Esophagus mucosa (tissue), 1 donor: Measurements from ENCODE around the gene FBXL17. TPM values are rescaled to one million over a fixed set of nuclear protein-coding genes. Genes with fewer than 3 reads are reported as not detected.
"Not testable (repeated sequence)": the region's sequence is repeated elsewhere in the genome, so short reads cannot be mapped to it uniquely, and the experiment has no call there.

Source experiments
- ATAC-seq: fragments of 200-7000 bp; cut with Tn5 transposase; one replicate; pipeline ENCODE4 v1.9.1; 2020
- total RNA-seq: library from RNA; stranded (reverse); gene quantifications from one replicate; pipeline ENCODE4 v1.2.4, GENCODE V29; 2023
- donor health status: DM: yes; HTN: yes; CAD: no.

Gene FBXL17
- 13.0 TPM for total RNA-seq

- ATAC-seq, result peak; percentile 92
These were observed at the start of gene FBXL17 for GRCh38 chr5:108381954-108382783. FBXL17 (minus strand) TSS chr5:108382098.

GRCh38 chr5:108430931-108431608 lies 49.2 kb upstream of the FBXL17 start:
- no peak for ATAC-seq

- no peak for ATAC-seq
These were observed 39.8 kb upstream of the FBXL17 start for GRCh38 chr5:108421713-108422112.

GRCh38 chr5:108420755-108421154 lies 38.9 kb upstream of the FBXL17 start:
- ATAC-seq, result no peak

- ATAC-seq, result no peak
These were observed 38.3 kb upstream of the FBXL17 start for GRCh38 chr5:108420158-108420557.

GRCh38 chr5:108418197-108418596 lies 36.3 kb upstream of the FBXL17 start:
- ATAC-seq, result peak; percentile 47

- ATAC-seq, result no peak
These were observed 35.3 kb upstream of the FBXL17 start for GRCh38 chr5:108417166-108417670.

GRCh38 chr5:108415726-108416125 lies 33.8 kb upstream of the FBXL17 start:
- no peak for ATAC-seq

GRCh38 chr5:108409786-108410185 lies 27.9 kb upstream of the FBXL17 start:
- no peak for ATAC-seq

- not testable (repeated sequence) for ATAC-seq
These were observed 23.3 kb upstream of the FBXL17 start for GRCh38 chr5:108405201-108405600.

- no peak for ATAC-seq
These were observed 17.1 kb upstream of the FBXL17 start for GRCh38 chr5:108398964-108399363.

GRCh38 chr5:108396837-108397236 lies 14.9 kb upstream of the FBXL17 start:
- not testable (repeated sequence) for ATAC-seq

GRCh38 chr5:108387758-108388157 lies 5.9 kb upstream of the FBXL17 start:
- no peak for ATAC-seq

GRCh38 chr5:108386345-108387061 lies 4.6 kb upstream of the FBXL17 start:
- no peak for ATAC-seq

- no peak for ATAC-seq
These were observed 2.8 kb upstream of the FBXL17 start for GRCh38 chr5:108384741-108385140.

- peak; percentile 16 for ATAC-seq
These were observed 959 bp upstream of the FBXL17 start for GRCh38 chr5:108382784-108383330.

GRCh38 chr5:108381350-108381953 lies 446 bp downstream of the FBXL17 start:
- ATAC-seq, result peak; percentile 87

GRCh38 chr5:108380531-108381349 lies 1.2 kb downstream of the FBXL17 start:
- ATAC-seq, result no peak

- no peak for ATAC-seq
These were observed 2.0 kb downstream of the FBXL17 start for GRCh38 chr5:108379722-108380530.

GRCh38 chr5:108375768-108376167 lies 6.1 kb downstream of the FBXL17 start:
- no peak for ATAC-seq

- ATAC-seq, result no peak
These were observed 8.5 kb downstream of the FBXL17 start for GRCh38 chr5:108373426-108373825.
